ENCODE data around the gene ENTPD3. TPM values are rescaled to one million over a fixed set of nuclear protein-coding genes. Genes with fewer than 3 reads are reported as not detected.

The ENTPD3 gene
- total and polyA plus RNA-seq, 2 of the 13 experiments (the other 11 are each of a cell fraction or from before 2014, with no cell fraction given): 0.07 TPM; not detected in 1

- TF ChIP-seq AHDC1 (CRISPR knock-in tag; IDR thresholded peaks at IDR 0.05; ENCODE audit: borderline replicate concordance) (peak; percentile 21; the same call in 1 of the 2 replicates), UBTF (CRISPR knock-in tag; IDR thresholded peaks at IDR 0.05) (peak; percentile 56; the same call in 1 of the 2 replicates), THRA (CRISPR knock-in tag; IDR thresholded peaks at IDR 0.05; ENCODE audit: borderline replicate concordance) (no peak), SNAPC4 (CRISPR knock-in tag; IDR thresholded peaks at IDR 0.05) (no peak), SPEN (CRISPR knock-in tag; IDR thresholded peaks at IDR 0.05; ENCODE audit: low read depth) (peak; percentile 64), KDM4B (CRISPR knock-in tag; IDR thresholded peaks at IDR 0.05) (no peak), ZNF558 (CRISPR knock-in tag; IDR thresholded peaks at IDR 0.05; ENCODE audit: borderline replicate concordance) (0 out of 2 replicates have a peak, but pooled peaks have one; percentile 2), ISL2 (CRISPR knock-in tag; IDR thresholded peaks at IDR 0.05) (peak; percentile 43), ZNF362 (CRISPR knock-in tag; IDR thresholded peaks at IDR 0.05; ENCODE audit: borderline replicate concordance) (no peak), NFE2L2 (IDR thresholded peaks at IDR 0.05; ENCODE audit: low read length) (no peak), RFX5 (IDR thresholded peaks at IDR 0.05; ENCODE audit: low read depth, low read length) (no peak)
These were observed 89.8 kb downstream of the ENTPD3 start, which contains the start of gene ZNF619 (continued) for GRCh38 chr3:40476478-40477470.
